DMS153 treated with DMSO at 0.1 percent for 48 hours (cell line): ENCODE results near the gene TCTA.

Source experiments
- DNase-seq: peaks from one replicate; lab custom pipeline; 2025; ENCODE audit not compliant: unreplicated experiment; lab: John Stamatoyannopoulos, UW

TCTA gene

GRCh38 chr3:49456466-49456865 lies 44.2 kb downstream of the TCTA start:
- DNase-seq: no peak

GRCh38 chr3:49460188-49460890 lies 48.1 kb downstream of the TCTA start:
- DNase-seq: no peak

- no peak for DNase-seq
These were observed 48.7 kb downstream of the TCTA start for GRCh38 chr3:49460956-49461355.

GRCh38 chr3:49461443-49462171 lies 49.4 kb downstream of the TCTA start:
- DNase-seq: no peak

- no peak for DNase-seq
These were observed 50.0 kb downstream of the TCTA start for GRCh38 chr3:49462222-49462621.

- DNase-seq: no peak
These were observed 53.2 kb downstream of the TCTA start for GRCh38 chr3:49465270-49466034.
